ENCODE results near the gene PHF2.
A peak's percentile ranks its signal among the peaks of the same experiment; 100 is the strongest.

The PHF2 gene

DNA sequence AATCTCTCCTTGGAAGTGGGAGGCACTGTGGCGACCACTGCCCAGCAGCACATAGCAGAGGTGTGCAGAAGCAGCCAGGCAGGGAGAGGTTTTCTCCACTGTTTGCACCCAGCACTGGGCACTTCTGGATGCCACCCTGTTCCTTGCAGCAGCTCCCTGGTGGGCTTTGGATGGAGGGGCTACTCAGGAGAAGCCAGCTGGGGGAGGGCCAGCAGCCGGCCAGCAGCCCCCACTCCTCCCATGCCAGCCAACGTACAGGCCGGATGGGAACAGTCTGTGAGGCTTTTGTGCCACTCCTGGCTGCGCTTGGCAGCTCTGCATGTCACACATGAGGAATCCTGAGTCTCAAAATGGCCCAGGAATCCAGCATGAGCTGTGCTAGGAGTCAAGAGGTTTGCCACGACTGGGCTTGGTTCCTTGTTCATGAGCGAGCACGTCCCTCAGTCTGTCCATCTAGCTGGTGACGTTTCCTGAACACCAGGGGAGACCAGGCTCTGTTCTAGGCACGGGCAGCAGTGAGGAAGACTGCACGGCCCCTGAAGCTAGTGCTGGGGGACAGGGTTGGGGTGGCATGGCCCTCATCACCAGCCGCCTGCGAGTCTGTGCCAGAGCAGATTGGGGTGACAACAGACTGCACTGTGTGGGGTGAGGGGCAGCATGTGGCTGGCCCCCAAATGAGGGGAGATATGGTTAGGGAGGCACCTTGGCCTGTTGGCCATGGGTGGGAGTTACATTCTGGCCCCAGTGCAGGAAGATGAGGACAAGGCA lies 10.1 kb downstream of the PHF2 start:
- no peak for DNase-seq (ENCODE audit: low read depth, low spot score)

DNA sequence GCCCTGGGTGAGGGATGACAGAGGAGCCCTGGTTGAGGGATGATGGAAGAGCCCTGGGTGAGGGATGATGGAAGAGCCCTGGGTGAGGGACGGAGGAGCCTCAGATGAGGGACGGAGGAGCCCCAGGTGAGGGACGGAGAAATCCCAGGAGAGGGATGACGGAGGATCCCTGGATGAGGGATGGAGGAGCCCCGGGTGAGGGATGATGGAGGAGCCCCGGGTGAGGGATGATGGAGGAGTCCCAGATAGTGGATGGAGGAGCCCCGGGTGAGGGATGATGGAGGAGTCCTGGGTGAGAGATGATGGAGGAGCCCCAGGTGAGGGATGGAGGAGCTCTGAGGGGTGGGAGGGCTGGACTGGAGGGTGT lies 10.9 kb downstream of the PHF2 start:
- DNase-seq (ENCODE audit: low read depth, low spot score): no peak

GRCh38 chr9:93587651-93588347 lies 11.4 kb downstream of the PHF2 start:
- DNase-seq (ENCODE audit: low read depth, low spot score): no peak

DNA sequence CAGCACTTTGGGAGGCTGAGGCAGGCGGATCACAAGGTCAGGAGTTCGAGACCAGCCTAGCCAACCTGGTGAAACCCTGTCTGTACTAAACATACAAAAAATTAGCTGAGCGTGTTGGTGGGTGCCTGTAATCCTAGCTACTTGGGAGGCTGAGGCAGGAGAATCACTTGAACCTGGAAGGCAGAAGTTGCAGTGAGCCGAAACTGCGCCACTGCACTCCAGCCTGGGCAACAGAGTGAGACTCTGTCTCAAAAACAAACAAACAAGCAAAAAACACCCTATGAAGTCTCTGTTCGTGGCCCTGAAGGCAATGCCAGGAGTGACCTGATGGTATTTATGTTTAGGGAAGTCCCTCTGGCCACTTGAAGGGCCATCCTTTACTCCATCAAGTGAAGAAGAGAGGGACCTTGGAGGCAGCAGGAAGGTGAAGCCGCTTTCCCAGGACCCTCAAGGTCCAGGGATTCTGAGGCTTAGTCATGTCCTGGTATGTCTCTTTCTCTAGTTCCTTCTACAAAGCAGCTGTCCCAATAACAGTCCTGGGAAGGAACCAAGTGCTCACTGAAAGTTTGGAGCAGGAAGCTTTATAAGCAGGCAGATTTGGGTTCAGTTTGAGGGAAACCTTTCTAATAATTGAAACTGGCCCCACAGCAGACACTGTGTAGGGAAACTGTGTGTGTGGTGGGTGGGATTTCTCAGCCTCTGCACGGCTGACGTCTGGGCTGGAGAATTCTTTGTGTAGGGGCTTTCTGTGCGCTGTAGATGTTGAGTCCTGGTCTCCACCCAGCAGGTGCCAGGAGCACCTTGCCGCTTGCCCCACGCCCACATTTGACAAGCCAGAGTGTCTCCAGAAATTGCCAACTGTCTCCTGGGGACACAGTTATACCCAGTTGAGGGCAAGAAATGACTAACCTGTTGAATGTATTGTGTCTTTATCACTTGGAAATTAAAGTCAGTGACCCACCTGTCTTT lies 12.5 kb downstream of the PHF2 start:
- DNase-seq (ENCODE audit: low read depth, low spot score): no peak

DNA sequence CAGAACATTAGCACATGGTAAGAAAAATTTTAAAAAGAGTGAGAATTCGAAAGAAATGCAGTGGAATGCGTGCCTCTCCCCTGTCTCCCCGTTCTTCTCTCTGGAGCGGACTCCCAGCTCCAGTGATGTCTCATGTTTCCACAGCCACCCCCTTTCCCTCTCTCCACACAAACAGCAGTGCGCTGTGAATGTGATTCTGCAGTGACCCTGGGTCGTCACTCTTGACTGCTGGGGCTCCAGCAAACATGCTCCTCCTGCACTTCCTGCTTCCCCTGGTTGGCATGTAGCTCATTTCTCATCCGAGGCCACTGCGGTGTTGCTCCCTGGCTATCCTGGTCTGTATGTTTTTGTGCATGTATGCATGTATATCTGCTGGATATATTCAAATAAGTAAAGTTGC lies 13.3 kb downstream of the PHF2 start:
- no peak for DNase-seq (ENCODE audit: low read depth, low spot score)

DNA sequence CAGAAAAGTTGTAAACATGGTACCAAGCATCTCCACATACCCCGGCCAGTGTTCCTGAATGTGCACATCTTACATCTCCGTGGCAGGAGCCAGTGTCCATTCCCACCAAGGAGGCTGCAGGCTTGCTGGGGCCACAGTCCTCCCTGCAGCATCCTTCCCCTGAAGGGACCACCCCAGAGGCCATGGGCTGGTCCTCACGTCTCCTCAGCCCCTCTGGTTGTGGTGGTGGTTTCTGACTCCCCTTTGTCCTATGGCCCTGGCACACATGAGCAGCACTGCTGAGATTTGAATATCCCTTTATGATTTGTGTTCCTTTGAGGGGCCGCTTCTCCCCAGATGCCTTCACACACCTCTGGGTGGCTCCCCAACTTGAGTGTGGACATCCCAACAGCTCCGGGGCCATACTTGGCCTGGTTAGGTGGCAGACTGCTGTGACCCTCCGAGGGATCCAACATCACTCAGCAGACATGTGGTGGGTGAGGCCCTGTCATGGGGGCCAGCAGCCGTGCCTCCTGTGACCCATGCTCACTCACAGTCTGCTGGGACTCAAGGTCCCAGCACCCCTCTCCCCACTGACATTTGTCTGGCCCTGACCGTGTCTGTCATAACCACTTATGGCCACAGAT lies 14.3 kb downstream of the PHF2 start:
- no peak for DNase-seq (ENCODE audit: low read depth, low spot score)

GRCh38 chr9:93591301-93592007 lies 15.1 kb downstream of the PHF2 start:
- DNase-seq (ENCODE audit: low read depth, low spot score): no peak

DNA sequence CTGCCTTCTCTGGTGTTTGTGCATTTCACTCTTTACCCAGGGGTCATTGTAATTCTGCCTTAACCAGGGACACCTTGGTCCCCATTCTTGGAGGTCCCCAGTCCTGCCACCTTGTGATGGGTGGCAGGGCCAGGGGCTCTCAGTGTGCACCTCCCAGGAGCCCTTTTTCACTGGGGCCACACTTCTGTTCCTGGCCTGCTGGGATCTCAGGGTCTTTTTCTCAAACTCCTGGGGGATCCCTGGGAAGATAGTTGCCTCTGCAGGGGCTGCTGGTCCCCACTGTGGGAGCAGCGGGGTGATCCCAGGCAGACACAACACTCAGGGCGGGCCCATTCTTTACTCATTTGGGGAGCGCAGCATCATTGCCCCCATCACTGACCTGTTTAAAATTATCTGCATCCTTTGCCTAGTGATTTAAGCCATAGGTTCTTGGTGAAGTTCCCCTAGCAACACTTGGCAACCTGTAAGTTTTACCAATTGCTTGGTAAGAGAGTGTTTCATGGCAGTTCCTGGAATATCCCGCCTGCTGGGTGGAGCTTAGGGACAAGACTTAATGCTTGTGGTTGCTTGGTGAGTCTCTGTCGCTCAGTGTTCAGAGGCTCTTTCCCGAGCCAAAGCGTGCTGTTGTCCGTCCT lies 15.7 kb downstream of the PHF2 start:
- DNase-seq (ENCODE audit: low read depth, low spot score): no peak

GRCh38 chr9:93592643-93593021 lies 16.2 kb downstream of the PHF2 start:
- DNase-seq (ENCODE audit: low read depth, low spot score): peak; percentile 71

- DNase-seq (ENCODE audit: low read depth, low spot score): no peak
Measured at GRCh38 chr9:93593144-93593658, 16.8 kb downstream of the PHF2 start.

DNA sequence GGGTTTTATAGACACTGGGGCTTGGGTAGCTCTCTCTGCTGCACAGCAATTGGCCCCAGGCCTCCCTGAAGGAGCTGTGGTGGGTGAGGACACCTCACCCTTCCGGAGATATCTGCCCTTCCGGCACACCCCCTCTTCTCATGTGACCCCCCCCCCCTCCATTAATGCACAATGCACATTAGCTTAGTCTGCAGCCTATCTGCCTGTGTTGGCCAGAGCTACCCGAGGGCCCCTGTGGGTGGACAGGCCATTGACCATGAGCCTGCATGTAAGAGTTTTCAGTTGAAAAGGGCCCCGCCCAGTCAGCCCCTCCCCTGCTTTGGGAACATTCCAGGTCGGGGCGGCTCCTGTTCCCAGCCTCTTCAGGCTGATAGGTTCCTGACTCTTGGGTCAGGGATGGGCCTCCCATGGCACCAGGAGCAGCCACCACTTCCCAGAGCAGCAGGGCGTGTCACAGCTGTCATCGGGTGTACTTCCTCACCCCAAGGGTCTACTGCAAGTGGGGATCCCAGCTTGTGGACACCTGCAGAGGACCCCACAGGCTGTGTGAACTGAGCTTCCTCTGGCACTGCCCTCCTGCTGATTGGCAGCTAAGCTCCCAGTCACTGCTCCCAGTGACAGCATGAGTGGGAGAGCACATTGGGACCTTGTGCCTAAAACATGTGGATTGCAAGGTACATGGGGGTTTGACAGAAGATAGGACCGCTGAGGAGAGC lies 17.8 kb downstream of the PHF2 start:
- peak; percentile 65 for DNase-seq (ENCODE audit: low read depth, low spot score)

DNA sequence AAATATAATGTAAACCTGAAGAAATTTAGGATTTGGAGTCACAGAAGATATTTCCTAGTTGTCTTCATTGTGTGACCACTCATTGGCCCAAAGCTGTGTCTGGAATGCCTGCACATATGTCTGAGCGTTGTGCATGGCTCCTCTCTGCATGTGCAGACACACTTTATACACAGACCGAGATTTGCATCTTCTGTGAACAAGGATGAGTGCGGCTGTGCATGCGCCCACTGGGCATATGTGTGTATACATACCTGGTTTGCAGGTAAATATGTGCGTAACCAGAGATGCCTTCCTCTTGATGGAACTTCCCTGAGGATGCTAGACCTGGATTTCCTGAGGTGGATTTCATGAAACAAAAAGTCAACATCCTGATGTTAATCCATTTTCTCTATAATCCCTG lies 19.1 kb downstream of the PHF2 start:
- no peak for DNase-seq (ENCODE audit: low read depth, low spot score)

- DNase-seq (ENCODE audit: low read depth, low spot score): no peak
Measured at GRCh38 chr9:93595861-93596365, 19.5 kb downstream of the PHF2 start.

DNA sequence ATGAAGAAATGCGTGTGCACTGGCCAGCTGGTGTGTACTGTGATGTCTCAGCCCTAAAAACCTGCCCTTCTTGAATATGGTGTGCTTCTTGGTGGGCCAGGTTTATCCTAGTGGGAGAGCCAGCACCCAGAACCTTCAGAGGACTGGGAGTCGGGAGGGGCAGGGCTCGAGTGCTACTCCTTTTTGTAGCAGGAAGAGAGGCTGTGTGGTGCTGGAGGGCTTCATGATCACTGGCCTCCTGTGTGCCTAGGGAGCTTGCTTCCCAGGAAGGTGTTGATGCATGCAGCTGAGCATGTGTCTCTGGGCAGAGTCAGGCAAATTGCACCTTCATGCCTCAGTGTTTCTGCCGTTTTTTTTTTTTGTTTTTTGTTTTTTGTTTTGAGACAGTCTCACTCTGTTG lies 20.0 kb downstream of the PHF2 start:
- DNase-seq (ENCODE audit: low read depth, low spot score): no peak

- DNase-seq (ENCODE audit: low read depth, low spot score): no peak
Measured at GRCh38 chr9:93597142-93597706, 20.8 kb downstream of the PHF2 start.

- DNase-seq (ENCODE audit: low read depth, low spot score): no peak
Measured at GRCh38 chr9:93597871-93598646, 21.7 kb downstream of the PHF2 start.

GRCh38 chr9:93598647-93599241 lies 22.4 kb downstream of the PHF2 start:
- DNase-seq (ENCODE audit: low read depth, low spot score): no peak

All from ELF-1 (cell line).